ENCODE data around the gene HOXB1.

The HOXB1 gene

DNA sequence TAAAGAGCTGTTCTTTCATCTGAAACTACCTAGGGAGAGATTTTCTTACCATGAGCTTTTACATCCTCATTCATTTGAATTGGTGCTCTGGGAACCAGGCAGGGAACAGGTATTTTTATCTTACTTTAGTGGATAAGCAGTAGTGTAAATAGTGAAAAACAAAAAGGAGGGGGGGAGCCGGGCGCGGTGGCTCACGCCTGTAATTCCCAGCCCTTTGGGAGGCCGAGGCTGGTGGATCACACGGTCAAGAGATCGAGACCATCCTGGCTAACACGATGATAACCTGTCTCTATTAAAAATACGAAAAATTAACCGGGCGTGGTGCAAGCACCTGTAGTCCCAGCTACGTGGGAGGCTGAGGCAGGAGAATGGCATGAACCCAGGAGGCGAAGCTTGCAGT is 41.0 kb downstream of the HOXB1 start:
- Histone ChIP-seq H3K27me3 (ENCODE audit: insufficient read depth, insufficient read length) (peaks cover 45% of the 10 kb centered on the region), H3K9ac (ENCODE audit: insufficient read length, low read depth) (no peak overlapping the region), H3K9me3 (ENCODE audit: insufficient read depth, low read length) (no peaks in the 10 kb centered on the region), H3K4me3 (ENCODE audit: insufficient read length, low read depth) (no peak overlapping the region), H3K36me3 (ENCODE audit: insufficient read depth, insufficient read length, low read length) (no peaks in the 10 kb centered on the region), H3K4me1 (ENCODE audit: insufficient read depth, insufficient read length) (no peaks in the 10 kb centered on the region)
- TF ChIP-seq SUZ12 (IDR thresholded peaks at IDR 0.05; ENCODE audit: extremely low read depth, insufficient read depth, insufficient read length) (no peak), ZNF274 (IDR thresholded peaks at IDR 0.05; ENCODE audit: low read depth, low read length) (no peak)
- no peak for DNase-seq (ENCODE audit: low read depth, low spot score)

- H3K36me3 ChIP-seq (ENCODE audit: insufficient read depth, insufficient read length, low read length): no peaks in the 10 kb centered on the region
- no peak overlapping the region for H3K9ac ChIP-seq (ENCODE audit: insufficient read length, low read depth)
- peaks cover 34% of the 10 kb centered on the region for H3K27me3 ChIP-seq (ENCODE audit: insufficient read depth, insufficient read length)
- no peaks in the 10 kb centered on the region for H3K9me3 ChIP-seq (ENCODE audit: insufficient read depth, low read length)
- no peak for TF ChIP-seq ZNF274 (IDR thresholded peaks at IDR 0.05; ENCODE audit: low read depth, low read length)
- H3K4me1 ChIP-seq (ENCODE audit: insufficient read depth, insufficient read length): no peaks in the 10 kb centered on the region
- no peak for DNase-seq (ENCODE audit: low read depth, low spot score)
- H3K4me3 ChIP-seq (ENCODE audit: insufficient read length, low read depth): no peak overlapping the region
These were observed 42.2 kb downstream of the HOXB1 start for GRCh38 chr17:48488548-48489106.

DNA sequence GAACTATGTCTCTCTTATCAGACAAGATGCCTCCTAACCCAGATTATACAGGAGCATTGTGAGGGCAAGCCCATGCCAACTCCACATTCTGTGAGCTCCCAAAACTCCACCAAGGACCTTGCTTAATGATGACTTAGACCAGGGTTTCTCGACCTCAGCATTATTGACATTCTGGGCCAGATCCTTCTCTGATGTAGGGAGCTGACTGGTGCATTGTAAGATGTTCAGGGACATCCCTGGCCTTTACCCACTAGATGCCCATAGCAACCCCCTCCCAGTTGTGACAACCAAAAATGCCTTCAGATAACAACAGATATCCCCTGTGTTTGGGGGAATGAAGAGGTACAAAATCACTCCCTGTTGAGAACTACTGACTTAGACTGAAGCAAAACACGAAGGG is 43.6 kb downstream of the HOXB1 start:
- no peak overlapping the region for H3K4me3 ChIP-seq (ENCODE audit: insufficient read length, low read depth)
- no peaks in the 10 kb centered on the region for H3K9me3 ChIP-seq (ENCODE audit: insufficient read depth, low read length)
- peaks cover 20% of the 10 kb centered on the region for H3K27me3 ChIP-seq (ENCODE audit: insufficient read depth, insufficient read length)
- TF ChIP-seq YY1 (IDR thresholded peaks at IDR 0.05; ENCODE audit: insufficient read depth, insufficient read length) (no peak), SUZ12 (IDR thresholded peaks at IDR 0.05; ENCODE audit: extremely low read depth, insufficient read depth, insufficient read length) (no peak), ZNF274 (IDR thresholded peaks at IDR 0.05; ENCODE audit: low read depth, low read length) (no peak)
- no peaks in the 10 kb centered on the region for H3K4me1 ChIP-seq (ENCODE audit: insufficient read depth, insufficient read length)
- no peak for DNase-seq (ENCODE audit: low read depth, low spot score)
- no peaks in the 10 kb centered on the region for H3K36me3 ChIP-seq (ENCODE audit: insufficient read depth, insufficient read length, low read length)
- H3K9ac ChIP-seq (ENCODE audit: insufficient read length, low read depth): no peak overlapping the region

DNA sequence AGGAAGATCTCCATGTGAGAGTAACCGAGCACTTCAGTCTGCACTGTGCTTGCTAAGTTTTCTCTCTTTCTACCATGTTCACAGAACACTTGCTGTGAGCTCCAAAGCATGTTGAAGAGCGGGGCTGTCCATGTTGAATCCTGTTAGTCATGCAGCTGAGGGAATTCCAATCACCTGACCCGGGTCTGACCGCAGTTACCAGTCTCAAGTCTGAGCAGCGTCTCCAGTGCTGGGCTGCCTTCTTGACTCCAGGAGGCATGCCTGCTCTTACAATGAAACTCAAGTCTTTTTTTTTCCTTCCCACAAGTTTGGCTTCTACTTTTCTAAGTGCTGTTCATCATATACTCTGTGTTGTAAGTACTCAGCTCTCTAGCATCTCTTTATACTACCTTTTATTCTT is 44.3 kb downstream of the HOXB1 start:
- Histone ChIP-seq H3K9ac (ENCODE audit: insufficient read length, low read depth) (no peak overlapping the region), H3K4me1 (ENCODE audit: insufficient read depth, insufficient read length) (no peaks in the 10 kb centered on the region)
- no peak for DNase-seq (ENCODE audit: low read depth, low spot score)

GRCh38 chr17:48484850-48485249 is 46.0 kb downstream of the HOXB1 start:
- DNase-seq (ENCODE audit: low read depth, low spot score): no peak
- no peak overlapping the region for H3K9ac ChIP-seq (ENCODE audit: insufficient read length, low read depth)
- no peak for TF ChIP-seq YY1 (IDR thresholded peaks at IDR 0.05; ENCODE audit: insufficient read depth, insufficient read length)
- no peak for TF ChIP-seq SUZ12 (IDR thresholded peaks at IDR 0.05; ENCODE audit: extremely low read depth, insufficient read depth, insufficient read length)
- TF ChIP-seq ZNF274 (IDR thresholded peaks at IDR 0.05; ENCODE audit: low read depth, low read length): no peak

More for the DNA sequence above, 44.3 kb downstream of the HOXB1 start:
- no peaks in the 10 kb centered on the region for H3K36me3 ChIP-seq (ENCODE audit: insufficient read depth, insufficient read length, low read length)
- H3K27me3 ChIP-seq (ENCODE audit: insufficient read depth, insufficient read length): peaks cover 14% of the 10 kb centered on the region
- no peak overlapping the region for H3K4me3 ChIP-seq (ENCODE audit: insufficient read length, low read depth)
- H3K9me3 ChIP-seq (ENCODE audit: insufficient read depth, low read length): no peaks in the 10 kb centered on the region
- TF ChIP-seq YY1 (IDR thresholded peaks at IDR 0.05; ENCODE audit: insufficient read depth, insufficient read length) (no peak), SUZ12 (IDR thresholded peaks at IDR 0.05; ENCODE audit: extremely low read depth, insufficient read depth, insufficient read length) (no peak), ZNF274 (IDR thresholded peaks at IDR 0.05; ENCODE audit: low read depth, low read length) (no peak)

DNA sequence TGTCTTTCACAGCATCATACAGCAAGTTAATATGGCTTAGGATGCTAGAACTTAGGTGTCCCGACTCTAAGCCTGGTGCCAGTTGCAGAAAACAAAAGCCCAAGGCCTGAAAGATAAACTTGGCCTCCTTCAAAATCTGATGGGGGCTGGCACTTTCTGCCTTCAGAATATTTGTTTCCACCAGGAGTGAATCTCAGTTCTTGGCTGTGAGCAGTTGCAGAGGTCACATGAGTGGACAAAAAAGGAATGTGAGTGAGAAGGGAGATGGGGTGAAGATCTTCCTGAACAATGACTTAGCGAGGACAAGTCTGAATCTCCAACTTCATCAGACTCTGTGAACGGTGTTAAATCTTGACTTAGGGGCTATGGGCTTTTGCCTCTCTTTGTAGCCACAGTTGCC is 46.6 kb downstream of the HOXB1 start:
- TF ChIP-seq ZNF274 (IDR thresholded peaks at IDR 0.05; ENCODE audit: low read depth, low read length) (no peak), YY1 (IDR thresholded peaks at IDR 0.05; ENCODE audit: insufficient read depth, insufficient read length) (no peak), SUZ12 (IDR thresholded peaks at IDR 0.05; ENCODE audit: extremely low read depth, insufficient read depth, insufficient read length) (no peak)

More at GRCh38 chr17:48484850-48485249, 46.0 kb downstream of the HOXB1 start:
- H3K27me3 ChIP-seq (ENCODE audit: insufficient read depth, insufficient read length): no peaks in the 10 kb centered on the region
- no peaks in the 10 kb centered on the region for H3K4me1 ChIP-seq (ENCODE audit: insufficient read depth, insufficient read length)
- no peak overlapping the region for H3K4me3 ChIP-seq (ENCODE audit: insufficient read length, low read depth)
- no peaks in the 10 kb centered on the region for H3K36me3 ChIP-seq (ENCODE audit: insufficient read depth, insufficient read length, low read length)
- H3K9me3 ChIP-seq (ENCODE audit: insufficient read depth, low read length): no peaks in the 10 kb centered on the region

GRCh38 chr17:48483471-48484131 is 47.2 kb downstream of the HOXB1 start:
- no peaks in the 10 kb centered on the region for H3K36me3 ChIP-seq (ENCODE audit: insufficient read depth, insufficient read length, low read length)
- no peaks in the 10 kb centered on the region for H3K9me3 ChIP-seq (ENCODE audit: insufficient read depth, low read length)
- no peaks in the 10 kb centered on the region for H3K27me3 ChIP-seq (ENCODE audit: insufficient read depth, insufficient read length)
- DNase-seq (ENCODE audit: low read depth, low spot score): no peak
- no peak overlapping the region for H3K4me3 ChIP-seq (ENCODE audit: insufficient read length, low read depth)
- H3K4me1 ChIP-seq (ENCODE audit: insufficient read depth, insufficient read length): no peaks in the 10 kb centered on the region
- no peak overlapping the region for H3K9ac ChIP-seq (ENCODE audit: insufficient read length, low read depth)
- TF ChIP-seq ZNF274 (IDR thresholded peaks at IDR 0.05; ENCODE audit: low read depth, low read length) (no peak), YY1 (IDR thresholded peaks at IDR 0.05; ENCODE audit: insufficient read depth, insufficient read length) (no peak), SUZ12 (IDR thresholded peaks at IDR 0.05; ENCODE audit: extremely low read depth, insufficient read depth, insufficient read length) (no peak)

More for the DNA sequence above, 46.6 kb downstream of the HOXB1 start:
- Histone ChIP-seq H3K9ac (ENCODE audit: insufficient read length, low read depth) (no peak overlapping the region), H3K36me3 (ENCODE audit: insufficient read depth, insufficient read length, low read length) (no peaks in the 10 kb centered on the region), H3K4me1 (ENCODE audit: insufficient read depth, insufficient read length) (no peaks in the 10 kb centered on the region), H3K27me3 (ENCODE audit: insufficient read depth, insufficient read length) (no peaks in the 10 kb centered on the region), H3K9me3 (ENCODE audit: insufficient read depth, low read length) (no peaks in the 10 kb centered on the region), H3K4me3 (ENCODE audit: insufficient read length, low read depth) (no peak overlapping the region)
- no peak for DNase-seq (ENCODE audit: low read depth, low spot score)

Measured in NT2/D1 (cell line).